Neuronal stem cell (in vitro differentiated cells): ENCODE results near the gene GIT1.

Experiments used
- DNase-seq: peaks from one replicate; pipeline ENCODE4 v3.0.0-alpha.2; 2013; ENCODE audit warnings: low spot score
- H2AFZ ChIP-seq: one replicate; pipeline ENCODE4 v1.6.1; 2013; ENCODE audit warnings: mild to moderate bottlenecking, low read length, inconsistent platforms
- H2AK5ac ChIP-seq: 2 replicates; pipeline ENCODE4 v1.6.1; 2013; ENCODE audit warnings: low read depth, mild to moderate bottlenecking, inconsistent platforms, low read length, moderate library complexity, mixed read lengths
- H2BK120ac ChIP-seq: 2 replicates; pipeline ENCODE4 v1.6.1; 2013; ENCODE audit warnings: low read depth, mild to moderate bottlenecking, inconsistent platforms, low read length, moderate library complexity, mixed read lengths
- H2BK12ac ChIP-seq: one replicate; pipeline ENCODE4 v1.6.1; 2013; ENCODE audit warnings: low read length, inconsistent platforms
- H2BK15ac ChIP-seq: 2 replicates; pipeline ENCODE4 v1.6.1; 2013; ENCODE audit warnings: mild to moderate bottlenecking, low read length, inconsistent platforms, mixed read lengths
- H2BK5ac ChIP-seq: one replicate; pipeline ENCODE4 v1.6.1; 2013; ENCODE audit warnings: inconsistent platforms, mild to moderate bottlenecking, low read length, moderate library complexity
- H3K14ac ChIP-seq: one replicate; pipeline ENCODE4 v1.6.1; 2013; ENCODE audit warnings: low read length, inconsistent platforms
- H3K18ac ChIP-seq: 2 replicates; pipeline ENCODE4 v1.6.1; 2013; ENCODE audit warnings: low read length, inconsistent platforms
- H3K23ac ChIP-seq: 2 replicates; pipeline ENCODE4 v1.6.1; 2013; ENCODE audit warnings: low read depth, mild to moderate bottlenecking, mixed read lengths, low read length, inconsistent platforms; ENCODE audit not compliant: poor library complexity
- H3K27ac ChIP-seq: replicated peaks from 3 replicates; pipeline ENCODE4 v1.5.1; 2013; ENCODE audit warnings: low read length, inconsistent platforms
- H3K27me3 ChIP-seq, 3 experiments: 2 replicates each; pipeline ENCODE4 v1.6.1; 2013; ENCODE audit warnings: low read length in 3 of 3, mild to moderate bottlenecking in 2 of 3, inconsistent platforms in 1 of 3, low read depth in 1 of 3, mixed read lengths in 1 of 3, moderate library complexity in 1 of 3; ENCODE audit not compliant: control insufficient read depth in 3 of 3, insufficient read depth in 3 of 3
- H3K36me3 ChIP-seq, 2 donors: replicated peaks in 1 of 2; 2 replicates each; pipeline ENCODE4 v1.6.1; 2013; ENCODE audit warnings: low read length in 2 of 2; ENCODE audit not compliant: control insufficient read depth in 2 of 2, insufficient read depth in 2 of 2
- H3K4ac ChIP-seq: 2 replicates; pipeline ENCODE4 v1.6.1; 2013; ENCODE audit warnings: inconsistent platforms, mild to moderate bottlenecking, low read length, moderate library complexity
- H3K4me1 ChIP-seq, 2 donors: 1 replicate in 1 of 2; 2 replicates in 1 of 2; pipeline ENCODE4 v1.6.1; 2013; ENCODE audit warnings: low read length in 2 of 2, low read depth in 1 of 2; ENCODE audit not compliant: control insufficient read depth in 2 of 2, insufficient read depth in 1 of 2
- H3K4me2 ChIP-seq: one replicate; pipeline ENCODE4 v1.6.1; 2013; ENCODE audit warnings: mild to moderate bottlenecking, low read length, inconsistent platforms; ENCODE audit not compliant: insufficient read depth, poor library complexity, severe bottlenecking
- H3K4me3 ChIP-seq, 2 donors: 2 replicates each; pipeline ENCODE4 v1.5.1; 2013; ENCODE audit warnings: low read length in 2 of 2, mild to moderate bottlenecking in 2 of 2, inconsistent platforms in 1 of 2, moderate library complexity in 1 of 2
- H3K79me1 ChIP-seq: one replicate; pipeline ENCODE4 v1.6.1; 2013; ENCODE audit warnings: low read depth, mild to moderate bottlenecking, inconsistent platforms, low read length, moderate library complexity
- H3K9ac ChIP-seq: one replicate; pipeline ENCODE4 v1.6.1; 2013; ENCODE audit warnings: mild to moderate bottlenecking, low read depth, low read length, inconsistent platforms; ENCODE audit not compliant: poor library complexity
- H3K9me3 ChIP-seq, 2 donors: replicated peaks in 1 of 2; 2 replicates each; pipeline versions ENCODE3 to v1.6.1; 2013; ENCODE audit warnings: low read length in 2 of 2, mild to moderate bottlenecking in 2 of 2, inconsistent platforms in 1 of 2, low read depth in 1 of 2, mixed read lengths in 1 of 2, moderate library complexity in 1 of 2; ENCODE audit not compliant: control insufficient read depth in 2 of 2, insufficient read depth in 1 of 2
- H4K8ac ChIP-seq: one replicate; pipeline ENCODE4 v1.6.1; 2013; ENCODE audit warnings: low read depth, mild to moderate bottlenecking, inconsistent platforms, low read length, moderate library complexity
- H4K91ac ChIP-seq: one replicate; pipeline ENCODE4 v1.6.1; 2013; ENCODE audit warnings: low read length, low read depth, mild to moderate bottlenecking, inconsistent platforms; ENCODE audit not compliant: poor library complexity
- WGBS, 2 donors: extraction: QIAGEN DNeasy Blood & Tissue Kit; methylation state at CpG; one replicate each; pipeline ENCODE4 v1.1.7; 2013; ENCODE audit warnings: missing lambda C conversion rate in 2 of 2, mixed read lengths in 1 of 2; ENCODE audit not compliant: insufficient read length in 2 of 2, insufficient replicate concordance in 1 of 2; ENCODE audit errors: extremely low coverage in 2 of 2; 5-methylcytosine and 5-hydroxymethylcytosine counted together

Gene GIT1

GRCh38 chr17:29549177-29549923, 40.1 kb downstream of the GIT1 start:
- H3K27ac ChIP-seq: no peak overlapping the region
- H2AK5ac ChIP-seq: no peak overlapping the region
- H3K79me1 ChIP-seq: no peaks in the 10 kb centered on the region
- H3K4me1 ChIP-seq: peaks cover 0 to 6% of the 10 kb centered on the region in 2 donors
- no peak overlapping the region for H2BK5ac ChIP-seq
- no peak overlapping the region for H4K8ac ChIP-seq
- H3K18ac ChIP-seq: no peak overlapping the region
- H3K36me3 ChIP-seq: peaks cover 0 to 30% of the 10 kb centered on the region in 2 donors
- no CpG with 5 or more reads among the region's 5 CpGs for WGBS, 2 donors
- DNase-seq: no peak
- H3K23ac ChIP-seq: no peak overlapping the region
- H3K4ac ChIP-seq: no peak overlapping the region
- no peaks in the 10 kb centered on the region for H3K27me3 ChIP-seq
- H2AFZ ChIP-seq: no peak overlapping the region
- H4K91ac ChIP-seq: no peak overlapping the region
- peaks cover 0 to 2% of the 10 kb centered on the region in 2 donors for H3K9me3 ChIP-seq
- no peak overlapping the region for H3K14ac ChIP-seq
- H2BK12ac ChIP-seq: no peak overlapping the region
- no peak overlapping the region for H3K9ac ChIP-seq
- no peak overlapping the region for H2BK120ac ChIP-seq
- H3K4me3 ChIP-seq: no peak overlapping the region
- H3K4me2 ChIP-seq: no peak overlapping the region
- H2BK15ac ChIP-seq: no peak overlapping the region

DNA sequence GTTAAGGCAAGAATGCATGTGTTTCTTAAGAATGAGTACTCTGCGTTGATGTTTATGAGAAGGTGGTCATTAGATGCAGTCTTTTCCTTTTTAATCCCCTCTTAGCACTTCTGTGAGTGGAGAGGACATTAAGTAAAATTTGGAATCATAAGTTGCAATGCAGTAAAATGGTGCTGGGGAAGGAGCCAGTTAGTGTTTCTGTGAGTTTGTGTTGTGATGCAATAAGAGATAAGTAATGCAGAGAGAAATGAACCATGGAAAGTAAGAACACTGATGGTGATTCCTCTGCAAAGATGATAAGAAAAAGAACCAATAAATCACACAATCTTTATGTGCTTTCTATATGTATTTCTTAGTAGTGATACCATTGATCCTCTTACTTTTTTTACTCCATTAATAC, 42.6 kb downstream of the GIT1 start:
- no CpG with 5 or more reads among the region's 1 CpG for WGBS, 2 donors
- H3K18ac ChIP-seq: no peak overlapping the region
- peaks cover 10 to 54% of the 10 kb centered on the region in 2 donors for H3K36me3 ChIP-seq
- peaks cover 0 to 2% of the 10 kb centered on the region in 2 donors for H3K9me3 ChIP-seq
- no peaks in the 10 kb centered on the region for H3K27me3 ChIP-seq
- H3K4me3 ChIP-seq: no peak overlapping the region
- no peak overlapping the region for H4K91ac ChIP-seq
- H3K14ac ChIP-seq: no peak overlapping the region
- H4K8ac ChIP-seq: no peak overlapping the region
- DNase-seq: no peak
- no peaks in the 10 kb centered on the region for H3K79me1 ChIP-seq
- no peak overlapping the region for H2AFZ ChIP-seq
- no peak overlapping the region for H2BK5ac ChIP-seq
- H2BK15ac ChIP-seq: no peak overlapping the region
- no peak overlapping the region for H2AK5ac ChIP-seq
- H3K23ac ChIP-seq: no peak overlapping the region
- no peak overlapping the region for H3K4ac ChIP-seq
- no peak overlapping the region for H2BK120ac ChIP-seq
- H3K27ac ChIP-seq: no peak overlapping the region
- H2BK12ac ChIP-seq: no peak overlapping the region
- H3K4me1 ChIP-seq: peaks cover 0 to 6% of the 10 kb centered on the region in 2 donors
- H3K4me2 ChIP-seq: no peak overlapping the region
- no peak overlapping the region for H3K9ac ChIP-seq

DNA sequence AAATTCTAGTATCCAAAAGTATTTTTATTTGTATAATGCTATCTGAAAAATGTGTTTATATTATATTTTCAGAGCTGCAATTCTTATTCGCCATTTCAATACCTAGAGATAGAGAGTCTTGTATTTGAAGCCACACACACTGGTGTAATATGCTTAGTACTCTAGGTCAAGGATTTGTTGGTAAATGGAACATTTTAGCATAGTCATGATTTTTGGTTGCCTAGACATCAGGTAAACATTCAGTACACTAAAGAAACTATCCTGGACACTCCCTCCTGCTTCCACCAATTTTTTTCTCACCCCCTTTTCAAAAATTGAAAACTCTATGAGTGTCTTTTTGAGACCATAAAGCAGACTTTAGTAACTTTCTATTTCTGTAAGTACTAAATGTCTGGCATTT, 43.4 kb downstream of the GIT1 start:
- DNase-seq: no peak
- H2BK12ac ChIP-seq: no peak overlapping the region

DNA sequence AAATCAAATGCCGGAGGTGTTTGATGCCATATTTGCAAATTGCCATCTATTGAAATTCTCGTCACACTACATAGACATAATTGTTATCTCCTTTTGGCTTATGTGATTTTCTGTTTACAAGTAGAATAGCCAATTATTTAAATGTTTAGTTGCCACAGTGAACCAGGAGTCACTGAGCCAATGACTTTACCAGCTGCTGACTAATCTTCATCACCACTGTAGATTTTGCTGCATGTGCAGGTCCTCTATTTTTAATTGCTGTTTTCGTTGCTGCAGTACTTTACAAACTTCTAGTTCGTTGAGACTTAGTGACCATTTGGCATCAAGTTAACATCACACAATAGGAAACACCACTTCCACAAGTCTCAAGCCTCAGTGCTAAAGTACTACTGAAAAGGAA, 45.4 kb downstream of the GIT1 start:
- Histone ChIP-seq H3K36me3 (peaks cover 12 to 78% of the 10 kb centered on the region in 2 donors), H3K18ac (no peak overlapping the region), H2BK15ac (no peak overlapping the region), H3K4me3 (no peak overlapping the region), H2AFZ (no peak overlapping the region), H4K91ac (no peak overlapping the region), H3K4me2 (no peak overlapping the region), H2AK5ac (no peak overlapping the region), H3K79me1 (no peaks in the 10 kb centered on the region), H3K9ac (no peak overlapping the region), H3K9me3 (no peaks in the 10 kb centered on the region), H3K14ac (no peak overlapping the region), H3K4me1 (peaks cover 0 to 2% of the 10 kb centered on the region in 2 donors), H3K27me3 (no peaks in the 10 kb centered on the region), H3K23ac (no peak overlapping the region), H2BK12ac (no peak overlapping the region), H2BK5ac (no peak overlapping the region), H2BK120ac (no peak overlapping the region), H4K8ac (no peak overlapping the region), H3K27ac (no peak overlapping the region), H3K4ac (no peak overlapping the region)
- no CpG with 5 or more reads among the region's 4 CpGs for WGBS, 2 donors
- no peak for DNase-seq

More for the DNA sequence above, 43.4 kb downstream of the GIT1 start:
- Histone ChIP-seq H2BK120ac (no peak overlapping the region), H2AFZ (no peak overlapping the region), H3K27ac (no peak overlapping the region), H3K79me1 (no peaks in the 10 kb centered on the region), H3K27me3 (no peaks in the 10 kb centered on the region), H4K91ac (no peak overlapping the region), H3K14ac (no peak overlapping the region), H3K23ac (no peak overlapping the region), H3K18ac (no peak overlapping the region), H3K36me3 (peaks cover 12 to 59% of the 10 kb centered on the region in 2 donors), H3K4me3 (no peak overlapping the region), H2AK5ac (no peak overlapping the region), H3K4me1 (peaks cover 0 to 6% of the 10 kb centered on the region in 2 donors), H2BK15ac (no peak overlapping the region), H3K9me3 (no peaks in the 10 kb centered on the region), H3K4me2 (no peak overlapping the region), H3K4ac (no peak overlapping the region), H3K9ac (no peak overlapping the region), H4K8ac (no peak overlapping the region), H2BK5ac (no peak overlapping the region)
- WGBS, 2 donors: no CpG with 5 or more reads among the region's 1 CpG
